CD4-positive, alpha-beta T cell treated with Interleukin-12 subunit alpha and Interleukin-12 subunit beta, for 1 hour (primary cell): ENCODE results near the gene BRME1.

ENCODE experiments used
- DNase-seq: peaks from one replicate; pipeline ENCODE4 v3.0.0-alpha.2; 2020

Gene BRME1

GRCh38 chr19:13885826-13886365 lies 20.0 kb downstream of the BRME1 start:
- DNase-seq: no peak

GRCh38 chr19:13884726-13885591 lies 21.0 kb downstream of the BRME1 start:
- no peak for DNase-seq

- DNase-seq: no peak
These were observed 22.3 kb downstream of the BRME1 start for GRCh38 chr19:13883516-13884064.

GRCh38 chr19:13882836-13883235 lies 23.1 kb downstream of the BRME1 start:
- no peak for DNase-seq

- no peak for DNase-seq
These were observed 23.5 kb downstream of the BRME1 start for GRCh38 chr19:13882419-13882795.

GRCh38 chr19:13881692-13882418 lies 24.1 kb downstream of the BRME1 start:
- DNase-seq: peak; percentile 54

GRCh38 chr19:13881251-13881691 lies 24.6 kb downstream of the BRME1 start:
- DNase-seq: peak; percentile 41

- DNase-seq: peak; percentile 99
These were observed 25.6 kb downstream of the BRME1 start for GRCh38 chr19:13880059-13881043.

GRCh38 chr19:13877303-13877702 lies 28.6 kb downstream of the BRME1 start:
- DNase-seq: no peak

GRCh38 chr19:13876834-13877233 lies 29.1 kb downstream of the BRME1 start, which contains the start of gene NANOS3:
Gene NANOS3, plus strand, starts transcription at chr19:13877134. Its CDS starts 115 bp downstream, at chr19:13877249.
- no peak for DNase-seq

- no peak for DNase-seq
These were observed 30.1 kb downstream of the BRME1 start for GRCh38 chr19:13875824-13876223.

GRCh38 chr19:13873834-13874515 lies 31.9 kb downstream of the BRME1 start:
- no peak for DNase-seq

GRCh38 chr19:13872695-13873389 lies 33.1 kb downstream of the BRME1 start:
- peak; percentile 42 for DNase-seq

- DNase-seq: no peak
These were observed 33.6 kb downstream of the BRME1 start for GRCh38 chr19:13872339-13872694.

GRCh38 chr19:13870873-13871272 lies 35.0 kb downstream of the BRME1 start:
- no peak for DNase-seq

GRCh38 chr19:13869281-13869680 lies 36.6 kb downstream of the BRME1 start:
- no peak for DNase-seq

- DNase-seq: no peak
These were observed 37.3 kb downstream of the BRME1 start for GRCh38 chr19:13868663-13869062.

- DNase-seq: no peak
These were observed 39.4 kb downstream of the BRME1 start for GRCh38 chr19:13866463-13867046.

GRCh38 chr19:13865571-13866462 lies 40.1 kb downstream of the BRME1 start:
- peak; percentile 29 for DNase-seq
